ENCODE results near the gene TSHZ2. TPM values are rescaled to one million over a fixed set of nuclear protein-coding genes. Genes with fewer than 3 reads are reported as not detected.
A peak's percentile ranks its signal among the peaks of the same experiment; 100 is the strongest.

The TSHZ2 gene
- total RNA-seq, 1 experiment from 2014 or later = 0.20 TPM

DNA sequence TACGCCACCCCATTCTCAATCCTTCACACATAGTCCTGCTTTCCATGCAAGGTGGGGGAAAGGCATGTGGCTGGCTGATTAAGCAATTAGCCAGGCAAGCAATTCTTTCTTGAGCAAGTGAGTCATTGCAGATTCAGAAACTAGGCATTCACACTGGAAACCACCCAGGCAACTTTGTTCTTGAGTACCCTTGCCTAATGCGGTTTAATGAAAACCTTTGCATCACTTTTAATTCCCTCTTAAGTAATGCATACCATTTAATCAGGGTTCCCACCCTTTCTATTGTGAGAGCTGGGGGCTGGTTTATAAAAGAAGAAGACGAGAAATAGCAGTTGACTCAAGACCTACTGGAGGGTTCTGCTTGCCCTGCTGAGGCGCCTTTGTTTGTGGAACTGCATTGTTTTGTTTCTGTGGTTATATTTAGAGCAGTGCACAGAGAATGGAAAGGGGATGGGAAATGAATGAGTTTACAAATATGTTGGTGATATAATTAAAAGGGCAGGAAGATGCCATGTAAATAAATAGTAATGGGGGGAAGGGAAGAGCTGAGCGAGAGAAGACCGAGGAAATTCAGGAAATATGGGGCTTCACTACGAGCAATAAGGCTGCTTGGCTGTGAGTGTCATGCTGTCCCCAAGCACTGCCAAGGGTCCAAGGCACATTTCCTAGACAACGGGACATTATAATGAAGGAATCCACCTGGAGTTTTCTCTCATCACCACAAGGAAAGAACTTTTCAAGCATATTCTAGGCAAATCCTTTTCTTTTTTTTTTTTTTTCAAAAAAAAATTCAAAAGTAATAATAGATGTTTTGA, 48.8 kb upstream of the TSHZ2 start (continued):
- TF ChIP-seq, protein P1, sequence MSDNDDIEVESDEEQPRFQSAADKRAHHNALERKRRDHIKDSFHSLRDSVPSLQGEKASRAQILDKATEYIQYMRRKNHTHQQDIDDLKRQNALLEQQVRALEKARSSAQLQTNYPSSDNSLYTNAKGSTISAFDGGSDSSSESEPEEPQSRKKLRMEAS (CRISPR knock-in tag; IDR thresholded peaks at IDR 0.05) = no peak
- TF ChIP-seq MXD4 (CRISPR knock-in tag; IDR thresholded peaks at IDR 0.05; ENCODE audit: borderline replicate concordance) (no peak), OVOL2 (CRISPR knock-in tag; IDR thresholded peaks at IDR 0.05; ENCODE audit: borderline replicate concordance) (no peak)

DNA sequence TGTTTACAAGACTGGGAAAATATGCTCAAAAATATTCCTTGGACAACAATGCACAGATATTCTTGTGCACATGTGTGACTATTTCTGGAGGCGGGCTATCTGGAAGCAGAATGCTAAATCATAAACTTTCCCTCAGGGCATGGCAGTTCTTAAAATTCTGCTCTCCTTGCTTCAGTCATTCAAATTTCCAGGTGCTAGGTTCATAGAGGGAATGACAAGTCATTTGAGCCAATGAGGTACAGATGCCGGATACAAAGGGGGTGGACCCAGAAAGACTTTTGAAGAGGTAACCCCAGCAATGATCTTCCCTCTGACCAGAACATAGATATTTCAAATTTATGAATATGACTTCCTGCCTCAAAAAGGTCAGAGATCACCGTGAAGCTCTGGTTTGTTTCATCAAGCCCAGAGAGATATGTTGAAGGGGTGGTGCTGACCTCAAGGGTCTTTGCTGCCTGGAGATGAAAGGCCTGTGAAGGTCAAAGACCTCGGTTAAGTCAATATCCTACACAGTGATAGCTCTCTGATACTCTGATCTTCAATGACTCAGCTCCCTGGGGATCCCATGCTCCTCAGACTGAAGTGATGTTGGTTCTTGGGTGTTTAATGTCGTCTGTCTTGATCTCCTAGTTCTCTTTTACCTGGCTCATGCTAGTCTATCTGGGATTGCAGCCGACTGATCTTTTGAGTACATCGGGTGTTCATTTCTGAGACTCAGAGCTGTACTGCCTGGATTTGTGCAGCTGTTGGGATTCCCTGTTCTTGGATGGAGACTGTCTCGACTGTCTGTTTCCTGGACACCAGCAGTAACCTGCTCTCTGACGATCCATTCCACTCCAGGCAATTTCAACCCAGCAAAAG, 47.5 kb upstream of the TSHZ2 start:
- DNase-seq (ENCODE audit: low spot score) (no peak), ATAC-seq (no peak)
- peaks cover 12% of the 10 kb centered on the region for H3K4me1 Mint-ChIP-seq
- H3K9me3 Mint-ChIP-seq = no peaks in the 10 kb centered on the region
- no peak overlapping the region for H3K4me3 Mint-ChIP-seq
- H3K27me3 Mint-ChIP-seq (ENCODE audit: low read depth) = no peaks in the 10 kb centered on the region
- TF ChIP-seq RELA (CRISPR knock-in tag; IDR thresholded peaks at IDR 0.05; ENCODE audit: borderline replicate concordance) (no peak), GABPB1 (CRISPR knock-in tag; IDR thresholded peaks at IDR 0.05) (peak; percentile 83)
- ChIA-PET CTCF (no interaction called here), POLR2A (no interaction called here)
- H3K36me3 Mint-ChIP-seq = no peaks in the 10 kb centered on the region; the same call in 1 of the 2 replicates
- 0 out of 2 replicates have a peak overlapping the region, but pooled peaks have one; percentile 21 for H3K27ac Mint-ChIP-seq

DNA sequence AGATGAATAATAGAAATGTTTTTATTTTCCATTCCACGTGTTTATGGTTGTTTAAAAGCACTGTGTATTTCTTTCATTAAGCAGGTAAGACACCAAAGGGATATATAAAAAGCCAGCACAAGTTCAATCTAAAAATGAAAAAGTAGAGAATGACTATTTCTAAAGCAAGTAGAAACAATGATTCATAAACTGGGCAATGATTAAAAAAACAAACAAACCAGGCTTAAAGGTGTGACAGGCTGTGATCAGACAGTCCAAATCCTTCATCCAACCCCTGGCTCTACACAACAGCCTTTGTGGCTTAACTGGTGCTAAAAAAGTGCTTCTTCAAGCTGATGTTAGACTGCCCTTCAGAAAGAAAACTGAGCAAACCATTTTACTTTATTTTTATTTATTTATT, 45.7 kb upstream of the TSHZ2 start:
- H3K9me3 Mint-ChIP-seq = no peaks in the 10 kb centered on the region

More for the DNA sequence above, 45.7 kb upstream of the TSHZ2 start:
- Mint-ChIP-seq H3K36me3 (no peaks in the 10 kb centered on the region; the same call in 1 of the 2 replicates), H3K4me1 (peaks cover 12% of the 10 kb centered on the region), H3K27ac (no peak overlapping the region), H3K4me3 (no peak overlapping the region), H3K27me3 (ENCODE audit: low read depth) (no peaks in the 10 kb centered on the region)
- TF ChIP-seq ATF1 (CRISPR knock-in tag; IDR thresholded peaks at IDR 0.05) (no peak), HMGA2 (CRISPR knock-in tag; IDR thresholded peaks at IDR 0.05) (no peak), SP1 (CRISPR knock-in tag; conservative IDR thresholded peaks at IDR 0.05) (no peak), CBFB (CRISPR knock-in tag; IDR thresholded peaks at IDR 0.05; ENCODE audit: low read depth) (no peak), SMAD4 (CRISPR knock-in tag; IDR thresholded peaks at IDR 0.05) (no peak), NFE2L1 (CRISPR knock-in tag; IDR thresholded peaks at IDR 0.05) (no peak), TEAD1 (CRISPR knock-in tag; IDR thresholded peaks at IDR 0.05) (no peak), NFYB (CRISPR knock-in tag; conservative IDR thresholded peaks at IDR 0.05; ENCODE audit: low read depth) (no peak)
- TF ChIP-seq, protein P2, sequence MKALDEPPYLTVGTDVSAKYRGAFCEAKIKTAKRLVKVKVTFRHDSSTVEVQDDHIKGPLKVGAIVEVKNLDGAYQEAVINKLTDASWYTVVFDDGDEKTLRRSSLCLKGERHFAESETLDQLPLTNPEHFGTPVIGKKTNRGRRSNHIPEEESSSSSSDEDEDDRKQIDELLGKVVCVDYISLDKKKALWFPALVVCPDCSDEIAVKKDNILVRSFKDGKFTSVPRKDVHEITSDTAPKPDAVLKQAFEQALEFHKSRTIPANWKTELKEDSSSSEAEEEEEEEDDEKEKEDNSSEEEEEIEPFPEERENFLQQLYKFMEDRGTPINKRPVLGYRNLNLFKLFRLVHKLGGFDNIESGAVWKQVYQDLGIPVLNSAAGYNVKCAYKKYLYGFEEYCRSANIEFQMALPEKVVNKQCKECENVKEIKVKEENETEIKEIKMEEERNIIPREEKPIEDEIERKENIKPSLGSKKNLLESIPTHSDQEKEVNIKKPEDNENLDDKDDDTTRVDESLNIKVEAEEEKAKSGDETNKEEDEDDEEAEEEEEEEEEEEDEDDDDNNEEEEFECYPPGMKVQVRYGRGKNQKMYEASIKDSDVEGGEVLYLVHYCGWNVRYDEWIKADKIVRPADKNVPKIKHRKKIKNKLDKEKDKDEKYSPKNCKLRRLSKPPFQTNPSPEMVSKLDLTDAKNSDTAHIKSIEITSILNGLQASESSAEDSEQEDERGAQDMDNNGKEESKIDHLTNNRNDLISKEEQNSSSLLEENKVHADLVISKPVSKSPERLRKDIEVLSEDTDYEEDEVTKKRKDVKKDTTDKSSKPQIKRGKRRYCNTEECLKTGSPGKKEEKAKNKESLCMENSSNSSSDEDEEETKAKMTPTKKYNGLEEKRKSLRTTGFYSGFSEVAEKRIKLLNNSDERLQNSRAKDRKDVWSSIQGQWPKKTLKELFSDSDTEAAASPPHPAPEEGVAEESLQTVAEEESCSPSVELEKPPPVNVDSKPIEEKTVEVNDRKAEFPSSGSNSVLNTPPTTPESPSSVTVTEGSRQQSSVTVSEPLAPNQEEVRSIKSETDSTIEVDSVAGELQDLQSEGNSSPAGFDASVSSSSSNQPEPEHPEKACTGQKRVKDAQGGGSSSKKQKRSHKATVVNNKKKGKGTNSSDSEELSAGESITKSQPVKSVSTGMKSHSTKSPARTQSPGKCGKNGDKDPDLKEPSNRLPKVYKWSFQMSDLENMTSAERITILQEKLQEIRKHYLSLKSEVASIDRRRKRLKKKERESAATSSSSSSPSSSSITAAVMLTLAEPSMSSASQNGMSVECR (CRISPR knock-in tag; IDR thresholded peaks at IDR 0.05; ENCODE audit: borderline replicate concordance) = no peak
- TF ChIP-seq, protein P3, sequence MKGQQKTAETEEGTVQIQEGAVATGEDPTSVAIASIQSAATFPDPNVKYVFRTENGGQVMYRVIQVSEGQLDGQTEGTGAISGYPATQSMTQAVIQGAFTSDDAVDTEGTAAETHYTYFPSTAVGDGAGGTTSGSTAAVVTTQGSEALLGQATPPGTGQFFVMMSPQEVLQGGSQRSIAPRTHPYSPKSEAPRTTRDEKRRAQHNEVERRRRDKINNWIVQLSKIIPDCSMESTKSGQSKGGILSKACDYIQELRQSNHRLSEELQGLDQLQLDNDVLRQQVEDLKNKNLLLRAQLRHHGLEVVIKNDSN (CRISPR knock-in tag; IDR thresholded peaks at IDR 0.05) = no peak
- TF ChIP-seq, protein P4, sequence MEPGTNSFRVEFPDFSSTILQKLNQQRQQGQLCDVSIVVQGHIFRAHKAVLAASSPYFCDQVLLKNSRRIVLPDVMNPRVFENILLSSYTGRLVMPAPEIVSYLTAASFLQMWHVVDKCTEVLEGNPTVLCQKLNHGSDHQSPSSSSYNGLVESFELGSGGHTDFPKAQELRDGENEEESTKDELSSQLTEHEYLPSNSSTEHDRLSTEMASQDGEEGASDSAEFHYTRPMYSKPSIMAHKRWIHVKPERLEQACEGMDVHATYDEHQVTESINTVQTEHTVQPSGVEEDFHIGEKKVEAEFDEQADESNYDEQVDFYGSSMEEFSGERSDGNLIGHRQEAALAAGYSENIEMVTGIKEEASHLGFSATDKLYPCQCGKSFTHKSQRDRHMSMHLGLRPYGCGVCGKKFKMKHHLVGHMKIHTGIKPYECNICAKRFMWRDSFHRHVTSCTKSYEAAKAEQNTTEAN (CRISPR knock-in tag; IDR thresholded peaks at IDR 0.05) = no peak
- TF ChIP-seq, protein P5, sequence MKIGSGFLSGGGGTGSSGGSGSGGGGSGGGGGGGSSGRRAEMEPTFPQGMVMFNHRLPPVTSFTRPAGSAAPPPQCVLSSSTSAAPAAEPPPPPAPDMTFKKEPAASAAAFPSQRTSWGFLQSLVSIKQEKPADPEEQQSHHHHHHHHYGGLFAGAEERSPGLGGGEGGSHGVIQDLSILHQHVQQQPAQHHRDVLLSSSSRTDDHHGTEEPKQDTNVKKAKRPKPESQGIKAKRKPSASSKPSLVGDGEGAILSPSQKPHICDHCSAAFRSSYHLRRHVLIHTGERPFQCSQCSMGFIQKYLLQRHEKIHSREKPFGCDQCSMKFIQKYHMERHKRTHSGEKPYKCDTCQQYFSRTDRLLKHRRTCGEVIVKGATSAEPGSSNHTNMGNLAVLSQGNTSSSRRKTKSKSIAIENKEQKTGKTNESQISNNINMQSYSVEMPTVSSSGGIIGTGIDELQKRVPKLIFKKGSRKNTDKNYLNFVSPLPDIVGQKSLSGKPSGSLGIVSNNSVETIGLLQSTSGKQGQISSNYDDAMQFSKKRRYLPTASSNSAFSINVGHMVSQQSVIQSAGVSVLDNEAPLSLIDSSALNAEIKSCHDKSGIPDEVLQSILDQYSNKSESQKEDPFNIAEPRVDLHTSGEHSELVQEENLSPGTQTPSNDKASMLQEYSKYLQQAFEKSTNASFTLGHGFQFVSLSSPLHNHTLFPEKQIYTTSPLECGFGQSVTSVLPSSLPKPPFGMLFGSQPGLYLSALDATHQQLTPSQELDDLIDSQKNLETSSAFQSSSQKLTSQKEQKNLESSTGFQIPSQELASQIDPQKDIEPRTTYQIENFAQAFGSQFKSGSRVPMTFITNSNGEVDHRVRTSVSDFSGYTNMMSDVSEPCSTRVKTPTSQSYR (CRISPR knock-in tag; IDR thresholded peaks at IDR 0.05) = no peak
- no peak for DNase-seq (ENCODE audit: low spot score)
- POLR2A ChIA-PET = no interaction called here
- CTCF ChIA-PET = no interaction called here
- no peak for ATAC-seq

Data from WTC11 (cell line).